ENCODE results near the gene ZNF507. TPM values are rescaled to one million over a fixed set of nuclear protein-coding genes. Genes with fewer than 3 reads are reported as not detected.

ZNF507 gene
- total RNA-seq, 1 experiment from 2014 or later, result 31.1 TPM

DNA sequence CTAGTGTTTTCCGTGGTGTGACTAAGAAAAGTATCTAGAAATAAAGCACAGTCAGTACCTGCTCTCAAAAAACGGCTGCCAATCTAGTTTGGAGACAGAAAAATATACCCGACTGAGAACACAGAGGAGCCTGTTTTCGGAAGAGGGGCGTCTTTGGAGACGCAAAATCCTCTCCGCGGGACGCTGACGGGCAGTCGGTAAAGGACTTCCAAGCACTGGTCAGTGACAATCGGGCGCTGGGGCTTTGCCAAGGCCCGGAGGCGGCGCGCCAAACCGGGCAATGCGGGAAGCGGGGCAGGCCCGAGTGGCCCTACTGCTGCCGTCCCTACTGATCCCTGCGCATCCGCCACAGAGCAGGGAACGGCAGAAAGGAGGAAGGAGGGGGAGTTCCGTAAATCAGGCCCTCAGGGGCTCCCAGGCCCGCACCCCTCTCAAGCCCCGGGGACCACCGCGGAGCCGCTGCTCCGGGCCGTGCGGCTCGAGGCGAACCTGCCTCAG, 59.6 kb downstream of the ZNF507 start:
- no peak overlapping the region for H2AFZ ChIP-seq (ENCODE audit: low read length)
- peaks cover 30 to 31% of the 10 kb centered on the region in 2 experiments for H3K4me1 Mint-ChIP-seq
- WGBS (ENCODE audit: extremely low coverage, insufficient read length, low lambda C conversion rate), result no CpG with 5 or more reads among the region's 36 CpGs

More for the DNA sequence above, 59.6 kb downstream of the ZNF507 start:
- Histone ChIP-seq H3K4me1 (ENCODE audit: insufficient read depth, low read length) (peaks cover 7% of the 10 kb centered on the region; the same call in 1 of the 2 replicates), H3K23ac (ENCODE audit: insufficient read length, low read depth, low read length) (no peak overlapping the region), H3K4me2 (ENCODE audit: insufficient read depth, insufficient read length, low read length) (peak overlapping the region; percentile 37), H4K8ac (replicated peaks; ENCODE audit: insufficient read length, low read depth, low read length) (no peak overlapping the region), H3K79me2 (ENCODE audit: insufficient read depth, low read length) (peaks cover 5% of the 10 kb centered on the region; the same call in 1 of the 2 replicates), H2AK5ac (ENCODE audit: insufficient read length, low read length) (no peak overlapping the region), H3K4ac (ENCODE audit: low read depth, low read length) (no peak overlapping the region), H2BK5ac (ENCODE audit: insufficient read length, low read length) (no peak overlapping the region), H2BK120ac (ENCODE audit: low read depth, low read length, poor library complexity, severe bottlenecking) (no peak overlapping the region), H3K18ac (ENCODE audit: insufficient read length, low read depth, low read length) (peak overlapping the region; percentile 18), H4K20me1 (ENCODE audit: control insufficient read depth, insufficient read depth, insufficient read length) (no peaks in the 10 kb centered on the region), H3K56ac (ENCODE audit: insufficient read length, low read depth, low read length) (no peak overlapping the region), H2BK20ac (ENCODE audit: low read depth, low read length, poor library complexity, severe bottlenecking) (no peak overlapping the region), H4K5ac (ENCODE audit: insufficient read length, low read depth, low read length) (no peak overlapping the region), H2BK12ac (ENCODE audit: insufficient read length, low read depth, low read length) (no peak overlapping the region), H3K14ac (ENCODE audit: insufficient read depth, low read length) (peak overlapping the region; percentile 67), H3K27me3 (ENCODE audit: insufficient read depth, low read length) (no peaks in the 10 kb centered on the region), H3K9me3 (ENCODE audit: control insufficient read depth, low read depth, low read length) (no peaks in the 10 kb centered on the region), H3K9ac (ENCODE audit: extremely low read depth, insufficient read length, low read length) (peak overlapping the region; percentile 81), H3K27ac (ENCODE audit: insufficient read length, low read depth, low read length) (peak overlapping the region; percentile 40), H3T11ph (ENCODE audit: low read length) (no peak overlapping the region), H2BK15ac (ENCODE audit: low read depth, low read length) (no peak overlapping the region), H3K23me2 (ENCODE audit: insufficient read length, low read depth, low read length, poor library complexity, severe bottlenecking) (peaks cover 8% of the 10 kb centered on the region), H4K91ac (ENCODE audit: insufficient read length, low read depth, low read length) (no peak overlapping the region), H3K79me1 (ENCODE audit: insufficient read depth, low read depth, low read length, poor library complexity, severe bottlenecking) (peaks cover 5% of the 10 kb centered on the region)
- no peak for TF ChIP-seq CTCF (conservative IDR thresholded peaks at IDR 0.05)
- Mint-ChIP-seq H3K27me3 (ENCODE audit: low read depth) (no peaks in the 10 kb centered on the region), H3K9me3 (no peaks in the 10 kb centered on the region), H3K27ac (peak overlapping the region; percentile 75 to 95 (median 92); a peak in 5 of 7 replicates), H3K4me3 (peak overlapping the region; percentile 82 to 88), H3K36me3 (ENCODE audit: insufficient read depth in 1 of 3, low read depth in 3 of 3) (peaks cover 15 to 26% (median 26%) of the 10 kb centered on the region in 3 experiments)
- no peak for DNase-seq

All from H9 (cell line).